Mesangial cell (primary cell): ENCODE results near the gene MAGT1. TPM values are rescaled to one million over a fixed set of nuclear protein-coding genes. Genes with fewer than 3 reads are reported as not detected.

Source experiments
- total RNA-seq: library from RNA; depleted of rRNA; stranded (reverse); fragments of >200 nt; gene quantifications from 2 replicates; pipeline ENCODE4 v1.2.3, GENCODE V29; 2015

Gene MAGT1
- total RNA-seq = 32.6 and 38.5 TPM in 2 replicates

GRCh38 chrX:77894921-77895886 lies at the start of gene MAGT1:
Gene MAGT1 (minus strand): TSS chrX:77895435. CDS start chrX:77895410, 25 bp downstream.

GRCh38 chrX:77910108-77910840 lies 15.0 kb upstream of the MAGT1 start, which contains the start of gene ATP7A:
Gene ATP7A (plus strand): TSS chrX:77910693. CDS start chrX:77971642, 60,949 bp downstream.

GRCh38 chrX:77899081-77899828 lies 4.0 kb upstream of the MAGT1 start, which contains the start of gene COX7B:
Gene COX7B (plus strand): TSS chrX:77899468. CDS start chrX:77899554, 86 bp downstream.

GRCh38 chrX:77785486-77786364 lies 109.5 kb downstream of the MAGT1 start, which contains the start of gene ATRX:
Gene ATRX (minus strand): TSS chrX:77786216. CDS start chrX:77786001, 215 bp downstream.

Other genes starting within 250 kb of the MAGT1 start
- 38.1 and 99.8 TPM in 2 replicates for gene ATRX, start 109.2 kb downstream of the MAGT1 start, total RNA-seq
- 314 and 373 TPM in 2 replicates for gene COX7B, start 4.0 kb upstream of the MAGT1 start, total RNA-seq
- 3.4 and 4.8 TPM in 2 replicates for gene ATP7A, start 15.3 kb upstream of the MAGT1 start, total RNA-seq
- not detected in 2 replicates for gene PGAM4, start 74.2 kb upstream of the MAGT1 start, total RNA-seq
- 96.2 and 227 TPM in 2 replicates for gene PGK1, start 208.8 kb upstream of the MAGT1 start, total RNA-seq
- gene TAF9B, start 244.2 kb upstream of the MAGT1 start, total RNA-seq = 24.7 and 55.2 TPM in 2 replicates